ENCODE results near the gene NOXO1. TPM values are rescaled to one million over a fixed set of nuclear protein-coding genes. Genes with fewer than 3 reads are reported as not detected.
A peak's percentile ranks its signal among the peaks of the same experiment; 100 is the strongest.

NOXO1 gene
- total RNA-seq, 3 donors from 2014 or later (not counting 1 experiment from before 2014, with no cell fraction given) = not detected

- Histone ChIP-seq H3K9me3 (ENCODE audit: control insufficient read depth, insufficient read depth, low read length) (no peaks in the 10 kb centered on the region), H3K27me3 (ENCODE audit: control insufficient read depth, insufficient read depth, low read length) (peaks cover 19% of the 10 kb centered on the region), H3K4me1 (ENCODE audit: control insufficient read depth, insufficient read depth, low read length) (peaks cover 40% of the 10 kb centered on the region), H3K36me3 (ENCODE audit: control insufficient read depth, insufficient read depth, low read length) (no peaks in the 10 kb centered on the region), H3K27ac (ENCODE audit: low read length) (no peak overlapping the region), H3K4me3 (ENCODE audit: low read length) (no peak overlapping the region)
- no peak for TF ChIP-seq CTCF (IDR thresholded peaks at IDR 0.05)
- 94% methylated on average over 12 of the region's 12 CpGs for WGBS (ENCODE audit: insufficient coverage)
- Mint-ChIP-seq H3K27ac (peak overlapping the region in 1 of 2 donors; percentile 80), H3K27me3 (ENCODE audit: low read depth in 2 of 2) (peaks cover 0 to 20% of the 10 kb centered on the region in 2 donors), H3K4me3 (peak overlapping the region; percentile 58), H3K9me3 (no peaks in the 10 kb centered on the region), H3K36me3 (no peaks in the 10 kb centered on the region), H3K4me1 (peaks cover 8 to 21% of the 10 kb centered on the region in 2 donors)
- ATAC-seq = no peak
- DNase-seq = no peak
- intact Hi-C loops (cut with micrococcal nuclease) = loop anchor here (10.0 kb wide), 1 partner anchor 241 kb away; the partner anchor contains the start of gene RNPS1
These were observed 42.8 kb upstream of the NOXO1 start for GRCh38 chr16:2024032-2024420.

- TF ChIP-seq CTCF (IDR thresholded peaks at IDR 0.05) = peak; percentile 93
- H3K27me3 Mint-ChIP-seq (ENCODE audit: low read depth in 2 of 2) = peaks cover 0 to 24% of the 10 kb centered on the region in 2 donors
- Histone ChIP-seq H3K9me3 (ENCODE audit: control insufficient read depth, insufficient read depth, low read length) (no peaks in the 10 kb centered on the region), H3K4me1 (ENCODE audit: control insufficient read depth, insufficient read depth, low read length) (peaks cover 40% of the 10 kb centered on the region), H3K36me3 (ENCODE audit: control insufficient read depth, insufficient read depth, low read length) (no peaks in the 10 kb centered on the region), H3K27me3 (ENCODE audit: control insufficient read depth, insufficient read depth, low read length) (peaks cover 19% of the 10 kb centered on the region), H3K4me3 (ENCODE audit: low read length) (peak overlapping the region; percentile 24), H3K27ac (ENCODE audit: low read length) (peak overlapping the region; percentile 78)
- ATAC-seq (peak; percentile 92 to 98 (median 95)), DNase-seq (peak; percentile 96 to 97)
- no peaks in the 10 kb centered on the region for H3K36me3 Mint-ChIP-seq
- no peaks in the 10 kb centered on the region for H3K9me3 Mint-ChIP-seq
- H3K4me1 Mint-ChIP-seq = peaks cover 8 to 21% of the 10 kb centered on the region in 2 donors
- WGBS (ENCODE audit: insufficient coverage) = 12% methylated on average over 51 of the region's 53 CpGs
- peak overlapping the region; percentile 73 to 80 for H3K27ac Mint-ChIP-seq
- intact Hi-C loops (cut with micrococcal nuclease) = loop anchor here (1.0 to 10.0 kb wide), 4 partner anchors 24 to 241 kb away; partner anchors contain the start of genes NTHL1, RNPS1, TRAF7 and TSC2
- H3K4me3 Mint-ChIP-seq = peak overlapping the region; percentile 80
These were observed 42.1 kb upstream of the NOXO1 start for GRCh38 chr16:2023092-2024031.

- Mint-ChIP-seq H3K4me3 (peak overlapping the region; percentile 80), H3K27me3 (ENCODE audit: low read depth in 2 of 2) (peaks cover 0 to 27% of the 10 kb centered on the region in 2 donors), H3K9me3 (no peaks in the 10 kb centered on the region), H3K27ac (peak overlapping the region in 1 of 2 donors; percentile 80), H3K4me1 (peaks cover 8 to 21% of the 10 kb centered on the region in 2 donors), H3K36me3 (no peaks in the 10 kb centered on the region)
- DNase-seq (no peak), ATAC-seq (peak; percentile 1 to 14 (median 3))
- 3% methylated on average over 14 of the region's 14 CpGs for WGBS (ENCODE audit: insufficient coverage)
- Histone ChIP-seq H3K4me3 (ENCODE audit: low read length) (peak overlapping the region; percentile 11), H3K27ac (ENCODE audit: low read length) (no peak overlapping the region), H3K27me3 (ENCODE audit: control insufficient read depth, insufficient read depth, low read length) (peaks cover 17% of the 10 kb centered on the region), H3K9me3 (ENCODE audit: control insufficient read depth, insufficient read depth, low read length) (no peaks in the 10 kb centered on the region), H3K36me3 (ENCODE audit: control insufficient read depth, insufficient read depth, low read length) (no peaks in the 10 kb centered on the region), H3K4me1 (ENCODE audit: control insufficient read depth, insufficient read depth, low read length) (peaks cover 39% of the 10 kb centered on the region)
- intact Hi-C loops (cut with micrococcal nuclease) = loop anchor here (1.0 to 10.0 kb wide), 4 partner anchors 25 to 242 kb away; partner anchors contain the start of genes NTHL1, RNPS1, TRAF7 and TSC2
- TF ChIP-seq CTCF (IDR thresholded peaks at IDR 0.05) = no peak
These were observed 41.4 kb upstream of the NOXO1 start for GRCh38 chr16:2022723-2023091.

Data from natural killer cell (primary cell).